Neural cell (in vitro differentiated cells): Measurements from ENCODE around the gene ABHD10. TPM values are rescaled to one million over a fixed set of nuclear protein-coding genes. Genes with fewer than 3 reads are reported as not detected.

Experiments used
- H2AFZ ChIP-seq: fragments of 200-600, 300-800 bp; sonication (generic), shearing (Covaris generic); 2 replicates; pipeline ENCODE4 v1.6.0; 2014; ENCODE audit warnings: low read depth, mild to moderate bottlenecking, antibody characterized with exemption, low read length, moderate library complexity
- H3F3A ChIP-seq: fragments of 200-600 bp; shearing (Covaris generic); 2 replicates; pipeline ENCODE4 v1.6.1; 2016; ENCODE audit warnings: mild to moderate bottlenecking, moderate library complexity, mixed read lengths, antibody characterized with exemption, low read length; ENCODE audit not compliant: insufficient read depth, poor library complexity, severe bottlenecking
- H3K27ac ChIP-seq: fragments of 200-600, 300-800 bp; sonication (generic), shearing (Covaris generic); 2 replicates; pipeline ENCODE4 v1.5.1; 2014; ENCODE audit warnings: mild to moderate bottlenecking, low read length, moderate library complexity
- H3K27me3 ChIP-seq: fragments of 300-800, 200-600 bp; sonication (generic), shearing (Covaris generic); 2 replicates; pipeline ENCODE4 v1.6.0; 2014; ENCODE audit warnings: mild to moderate bottlenecking, low read depth, low read length, moderate library complexity; ENCODE audit not compliant: insufficient read depth
- H3K36me3 ChIP-seq: fragments of 300-800, 200-600 bp; sonication (generic), shearing (Covaris generic); 2 replicates; pipeline ENCODE4 v1.5.1; 2014; ENCODE audit warnings: mild to moderate bottlenecking, antibody characterized with exemption, low read length, moderate library complexity; ENCODE audit not compliant: insufficient read depth
- H3K4me2 ChIP-seq: fragments of 300-800, 200-600 bp; sonication (generic), shearing (Covaris generic); 2 replicates; pipeline ENCODE4 v1.6.0; 2014; ENCODE audit warnings: mild to moderate bottlenecking, low read length
- H3K4me3 ChIP-seq: fragments of 300-800, 200-600 bp; sonication (generic), shearing (Covaris generic); 2 replicates; pipeline ENCODE4 v1.5.1; 2014; ENCODE audit warnings: mild to moderate bottlenecking, low read length, moderate library complexity
- H3K79me2 ChIP-seq: fragments of 200-600 bp; shearing (Covaris generic); replicated peaks from 2 replicates; pipeline ENCODE4 v1.6.0; 2014; ENCODE audit warnings: mild to moderate bottlenecking, low read length, moderate library complexity; ENCODE audit not compliant: insufficient read depth
- H3K9ac ChIP-seq: fragments of 300-800, 200-600 bp; sonication (generic), shearing (Covaris generic); 2 replicates; pipeline ENCODE4 v1.6.1; 2016; ENCODE audit warnings: mild to moderate bottlenecking, low read length, mixed read lengths
- H3K9me2 ChIP-seq: fragments of 200-600 bp; shearing (Covaris generic); 2 replicates; pipeline ENCODE4 v1.6.1; 2016; ENCODE audit warnings: mild to moderate bottlenecking, low read length, mixed read lengths; ENCODE audit not compliant: insufficient read depth
- H3K9me3 ChIP-seq: fragments of 200-600, 300-800 bp; sonication (generic), shearing (Covaris generic); 2 replicates; pipeline ENCODE4 v1.6.1; 2016; ENCODE audit warnings: mild to moderate bottlenecking, mixed run types, low read length, moderate library complexity, mixed read lengths
- H4K20me1 ChIP-seq: fragments of 200-600 bp; shearing (Covaris generic); 2 replicates; pipeline ENCODE4 v1.6.1; 2016; ENCODE audit warnings: mild to moderate bottlenecking, mixed run types; ENCODE audit not compliant: insufficient read depth
- EP300 ChIP-seq: fragments of 450-650 bp; conservative IDR thresholded peaks from 2 replicates; pipeline ENCODE4 v1.6.1; 2014; ENCODE audit warnings: antibody characterized with exemption, mild to moderate bottlenecking, moderate library complexity; ENCODE audit not compliant: poor library complexity, severe bottlenecking
- EZH2 ChIP-seq: fragments of 200-600, 300-800 bp; shearing (Covaris generic), sonication (generic); IDR thresholded peaks from 2 replicates; pipeline ENCODE4 v1.6.1; 2014; ENCODE audit warnings: antibody characterized with exemption, low read length, borderline replicate concordance, mild to moderate bottlenecking; ENCODE audit not compliant: insufficient read depth, poor library complexity, severe bottlenecking
- MXI1 ChIP-seq: fragments of 450-650 bp; conservative IDR thresholded peaks from 2 replicates; pipeline ENCODE4 v1.6.1; 2014; ENCODE audit warnings: antibody characterized with exemption, mild to moderate bottlenecking; ENCODE audit not compliant: poor library complexity, severe bottlenecking
- POLR2AphosphoS5 ChIP-seq: IDR thresholded peaks from 2 replicates; pipeline ENCODE4 v1.6.1; 2012
- RAD21 ChIP-seq: fragments of 450-650 bp; conservative IDR thresholded peaks from 2 replicates; pipeline ENCODE4 v1.6.1; 2014; ENCODE audit warnings: antibody characterized with exemption, mild to moderate bottlenecking, moderate library complexity
- SMC3 ChIP-seq: fragments of 450-650 bp; conservative IDR thresholded peaks from 2 replicates; pipeline ENCODE4 v1.6.1; 2014; ENCODE audit warnings: antibody characterized with exemption, mild to moderate bottlenecking, moderate library complexity; ENCODE audit not compliant: poor library complexity
- TAF1 ChIP-seq: IDR thresholded peaks from 2 replicates; pipeline ENCODE4 v1.6.1; 2012; ENCODE audit warnings: low read depth
- polyA plus RNA-seq: library from polyadenylated mRNA; depleted of rRNA; stranded (reverse); fragments of >200 nt; gene quantifications from 2 replicates; pipeline ENCODE4 v1.2.3, GENCODE V29; 2014
- TF ChIP-seq, protein P1 (sequence below): fragments of 450-650 bp; IDR thresholded peaks from 2 replicates; pipeline ENCODE4 v1.5.1; 2014; ENCODE audit warnings: antibody characterized with exemption, mild to moderate bottlenecking, moderate library complexity; ENCODE audit not compliant: poor library complexity, severe bottlenecking
- TF ChIP-seq, protein P2 (sequence below): IDR thresholded peaks from 2 replicates; pipeline ENCODE4 v1.6.1; 2012; ENCODE audit warnings: borderline replicate concordance

ABHD10 gene
- polyA plus RNA-seq, 1 donor from 2014 or later: 84.7 TPM

DNA sequence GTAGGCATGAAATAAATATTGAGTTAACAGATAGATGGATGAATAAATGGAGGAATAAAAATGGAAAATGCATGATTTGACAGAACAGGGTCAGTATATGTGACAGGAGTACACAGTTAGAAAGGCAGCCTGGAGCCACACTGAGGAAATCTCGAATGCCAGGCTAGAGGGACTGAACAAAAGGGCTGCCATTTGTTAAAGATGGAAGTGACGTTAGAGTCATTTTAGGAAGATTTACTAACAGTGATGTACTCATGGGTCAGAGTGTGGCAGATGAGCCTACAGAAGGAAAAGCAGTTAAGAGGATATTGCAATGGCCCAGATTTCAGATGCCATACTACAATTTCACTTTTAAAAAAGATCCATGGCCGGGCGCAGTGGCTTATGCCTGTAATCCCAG, 48.3 kb downstream of the ABHD10 start:
- Histone ChIP-seq H3K4me2 (no peak overlapping the region), H4K20me1 (no peaks in the 10 kb centered on the region), H3K4me3 (no peak overlapping the region), H3F3A (no peaks in the 10 kb centered on the region), H3K9me3 (no peaks in the 10 kb centered on the region), H3K27me3 (no peaks in the 10 kb centered on the region), H3K79me2 (no peaks in the 10 kb centered on the region), H3K9ac (no peak overlapping the region), H2AFZ (no peak overlapping the region), H3K36me3 (no peaks in the 10 kb centered on the region), H3K27ac (no peak overlapping the region), H3K9me2 (no peaks in the 10 kb centered on the region)
- TF ChIP-seq, protein P1, sequence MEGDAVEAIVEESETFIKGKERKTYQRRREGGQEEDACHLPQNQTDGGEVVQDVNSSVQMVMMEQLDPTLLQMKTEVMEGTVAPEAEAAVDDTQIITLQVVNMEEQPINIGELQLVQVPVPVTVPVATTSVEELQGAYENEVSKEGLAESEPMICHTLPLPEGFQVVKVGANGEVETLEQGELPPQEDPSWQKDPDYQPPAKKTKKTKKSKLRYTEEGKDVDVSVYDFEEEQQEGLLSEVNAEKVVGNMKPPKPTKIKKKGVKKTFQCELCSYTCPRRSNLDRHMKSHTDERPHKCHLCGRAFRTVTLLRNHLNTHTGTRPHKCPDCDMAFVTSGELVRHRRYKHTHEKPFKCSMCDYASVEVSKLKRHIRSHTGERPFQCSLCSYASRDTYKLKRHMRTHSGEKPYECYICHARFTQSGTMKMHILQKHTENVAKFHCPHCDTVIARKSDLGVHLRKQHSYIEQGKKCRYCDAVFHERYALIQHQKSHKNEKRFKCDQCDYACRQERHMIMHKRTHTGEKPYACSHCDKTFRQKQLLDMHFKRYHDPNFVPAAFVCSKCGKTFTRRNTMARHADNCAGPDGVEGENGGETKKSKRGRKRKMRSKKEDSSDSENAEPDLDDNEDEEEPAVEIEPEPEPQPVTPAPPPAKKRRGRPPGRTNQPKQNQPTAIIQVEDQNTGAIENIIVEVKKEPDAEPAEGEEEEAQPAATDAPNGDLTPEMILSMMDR: no peak
- TF ChIP-seq RAD21 (no peak), POLR2AphosphoS5 (no peak), TAF1 (no peak), EP300 (no peak), MXI1 (no peak), EZH2 (no peak), SMC3 (no peak)
- TF ChIP-seq, protein P2, sequence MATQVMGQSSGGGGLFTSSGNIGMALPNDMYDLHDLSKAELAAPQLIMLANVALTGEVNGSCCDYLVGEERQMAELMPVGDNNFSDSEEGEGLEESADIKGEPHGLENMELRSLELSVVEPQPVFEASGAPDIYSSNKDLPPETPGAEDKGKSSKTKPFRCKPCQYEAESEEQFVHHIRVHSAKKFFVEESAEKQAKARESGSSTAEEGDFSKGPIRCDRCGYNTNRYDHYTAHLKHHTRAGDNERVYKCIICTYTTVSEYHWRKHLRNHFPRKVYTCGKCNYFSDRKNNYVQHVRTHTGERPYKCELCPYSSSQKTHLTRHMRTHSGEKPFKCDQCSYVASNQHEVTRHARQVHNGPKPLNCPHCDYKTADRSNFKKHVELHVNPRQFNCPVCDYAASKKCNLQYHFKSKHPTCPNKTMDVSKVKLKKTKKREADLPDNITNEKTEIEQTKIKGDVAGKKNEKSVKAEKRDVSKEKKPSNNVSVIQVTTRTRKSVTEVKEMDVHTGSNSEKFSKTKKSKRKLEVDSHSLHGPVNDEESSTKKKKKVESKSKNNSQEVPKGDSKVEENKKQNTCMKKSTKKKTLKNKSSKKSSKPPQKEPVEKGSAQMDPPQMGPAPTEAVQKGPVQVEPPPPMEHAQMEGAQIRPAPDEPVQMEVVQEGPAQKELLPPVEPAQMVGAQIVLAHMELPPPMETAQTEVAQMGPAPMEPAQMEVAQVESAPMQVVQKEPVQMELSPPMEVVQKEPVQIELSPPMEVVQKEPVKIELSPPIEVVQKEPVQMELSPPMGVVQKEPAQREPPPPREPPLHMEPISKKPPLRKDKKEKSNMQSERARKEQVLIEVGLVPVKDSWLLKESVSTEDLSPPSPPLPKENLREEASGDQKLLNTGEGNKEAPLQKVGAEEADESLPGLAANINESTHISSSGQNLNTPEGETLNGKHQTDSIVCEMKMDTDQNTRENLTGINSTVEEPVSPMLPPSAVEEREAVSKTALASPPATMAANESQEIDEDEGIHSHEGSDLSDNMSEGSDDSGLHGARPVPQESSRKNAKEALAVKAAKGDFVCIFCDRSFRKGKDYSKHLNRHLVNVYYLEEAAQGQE: no peak

DNA sequence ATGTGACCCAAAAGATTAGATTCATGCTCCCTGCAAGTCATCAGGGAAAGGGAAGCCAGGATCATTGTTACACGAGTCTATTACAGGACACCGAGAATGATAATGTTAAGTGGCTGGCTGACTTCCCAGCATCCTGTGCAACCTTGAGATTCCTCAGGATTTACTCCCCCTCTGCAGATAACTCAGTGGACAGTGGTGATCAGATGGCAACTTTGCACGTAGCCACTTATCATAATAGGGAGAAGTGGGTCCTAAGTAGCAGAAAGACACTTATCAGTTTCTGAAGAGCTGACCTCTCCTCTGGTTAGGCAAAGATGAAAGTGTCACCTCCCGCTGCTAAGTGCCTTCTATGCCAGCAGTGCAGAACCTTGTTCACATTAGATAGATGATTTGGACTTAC, 49.0 kb downstream of the ABHD10 start:
- H2AFZ ChIP-seq: no peak overlapping the region
- H3F3A ChIP-seq: no peaks in the 10 kb centered on the region
- H3K27me3 ChIP-seq: no peaks in the 10 kb centered on the region
- no peaks in the 10 kb centered on the region for H3K9me2 ChIP-seq
- H3K9ac ChIP-seq: no peak overlapping the region
- H3K4me2 ChIP-seq: no peak overlapping the region
- H3K79me2 ChIP-seq: no peaks in the 10 kb centered on the region
- H3K9me3 ChIP-seq: no peaks in the 10 kb centered on the region
- H3K4me3 ChIP-seq: no peak overlapping the region
- H3K27ac ChIP-seq: no peak overlapping the region
- no peaks in the 10 kb centered on the region for H4K20me1 ChIP-seq
- H3K36me3 ChIP-seq: no peaks in the 10 kb centered on the region
- TF ChIP-seq TAF1 (no peak), SMC3 (no peak), RAD21 (no peak), MXI1 (no peak), EP300 (no peak)
- TF ChIP-seq, protein P2: no peak
- TF ChIP-seq, protein P1: no peak
